GM12892 (cell line): ENCODE data around the gene BCL11B.

ENCODE experiments used
- POLR2A ChIP-seq: IDR thresholded peaks from 2 replicates; pipeline ENCODE4 v1.6.1; 2011; ENCODE audit warnings: low read depth, low read length, control low read depth
- TAF1 ChIP-seq: IDR thresholded peaks from 2 replicates; pipeline ENCODE4 v1.6.1; 2011; ENCODE audit warnings: low read depth, mild to moderate bottlenecking, control low read depth, low read length, borderline replicate concordance

GRCh38 chr14:99209409-99209808 lies 62.6 kb downstream of the BCL11B start:
- TF ChIP-seq POLR2A (no peak), TAF1 (no peak)
